Stimulated activated CD4-positive, alpha-beta T cell treated with anti-CD3 and anti-CD28 coated beads, Interleukin-4, amount 100 ng/mL, for 1 hour (primary cell): ENCODE data around the gene MAPT.
"Not testable (repeated sequence)": the region's sequence is repeated elsewhere in the genome, so short reads cannot be mapped to it uniquely, and the experiment has no call there.

Experiments used
- DNase-seq: peaks from one replicate; pipeline ENCODE4 v3.0.0-alpha.2; 2020

The MAPT gene

DNA sequence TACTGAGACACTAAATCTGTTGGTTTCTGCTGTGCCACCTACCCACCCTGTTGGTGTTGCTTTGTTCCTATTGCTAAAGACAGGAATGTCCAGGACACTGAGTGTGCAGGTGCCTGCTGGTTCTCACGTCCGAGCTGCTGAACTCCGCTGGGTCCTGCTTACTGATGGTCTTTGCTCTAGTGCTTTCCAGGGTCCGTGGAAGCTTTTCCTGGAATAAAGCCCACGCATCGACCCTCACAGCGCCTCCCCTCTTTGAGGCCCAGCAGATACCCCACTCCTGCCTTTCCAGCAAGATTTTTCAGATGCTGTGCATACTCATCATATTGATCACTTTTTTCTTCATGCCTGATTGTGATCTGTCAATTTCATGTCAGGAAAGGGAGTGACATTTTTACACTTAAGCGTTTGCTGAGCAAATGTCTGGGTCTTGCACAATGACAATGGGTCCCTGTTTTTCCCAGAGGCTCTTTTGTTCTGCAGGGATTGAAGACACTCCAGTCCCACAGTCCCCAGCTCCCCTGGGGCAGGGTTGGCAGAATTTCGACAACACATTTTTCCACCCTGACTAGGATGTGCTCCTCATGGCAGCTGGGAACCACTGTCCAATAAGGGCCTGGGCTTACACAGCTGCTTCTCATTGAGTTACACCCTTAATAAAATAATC lies 119.3 kb downstream of the MAPT start:
- no peak for DNase-seq

DNA sequence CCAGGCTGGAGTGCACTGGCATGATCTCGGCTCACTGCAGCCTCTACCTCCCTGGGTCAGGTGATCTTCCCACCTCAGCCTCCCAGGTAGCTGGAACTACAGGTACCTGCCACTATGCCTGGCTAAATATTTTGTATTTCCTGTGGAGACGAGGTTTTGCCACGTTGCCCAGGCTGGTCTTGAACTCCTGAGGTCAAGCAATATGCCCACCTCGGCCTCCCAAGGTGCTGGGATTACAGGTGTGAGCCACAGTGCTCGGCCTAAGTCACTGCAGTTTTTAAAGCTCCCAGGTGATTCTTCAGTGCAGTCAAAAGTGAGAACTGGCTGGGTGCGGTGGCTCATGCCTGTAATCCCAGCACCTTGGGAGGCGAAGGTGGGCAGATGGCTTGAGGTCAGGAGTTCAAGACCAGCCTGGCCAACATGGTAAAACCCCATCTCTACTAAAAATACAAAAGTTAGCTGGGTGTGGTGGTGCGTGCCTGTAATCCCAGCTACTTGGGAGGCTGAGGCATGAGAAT lies 125.1 kb downstream of the MAPT start:
- DNase-seq: not testable (repeated sequence)

DNA sequence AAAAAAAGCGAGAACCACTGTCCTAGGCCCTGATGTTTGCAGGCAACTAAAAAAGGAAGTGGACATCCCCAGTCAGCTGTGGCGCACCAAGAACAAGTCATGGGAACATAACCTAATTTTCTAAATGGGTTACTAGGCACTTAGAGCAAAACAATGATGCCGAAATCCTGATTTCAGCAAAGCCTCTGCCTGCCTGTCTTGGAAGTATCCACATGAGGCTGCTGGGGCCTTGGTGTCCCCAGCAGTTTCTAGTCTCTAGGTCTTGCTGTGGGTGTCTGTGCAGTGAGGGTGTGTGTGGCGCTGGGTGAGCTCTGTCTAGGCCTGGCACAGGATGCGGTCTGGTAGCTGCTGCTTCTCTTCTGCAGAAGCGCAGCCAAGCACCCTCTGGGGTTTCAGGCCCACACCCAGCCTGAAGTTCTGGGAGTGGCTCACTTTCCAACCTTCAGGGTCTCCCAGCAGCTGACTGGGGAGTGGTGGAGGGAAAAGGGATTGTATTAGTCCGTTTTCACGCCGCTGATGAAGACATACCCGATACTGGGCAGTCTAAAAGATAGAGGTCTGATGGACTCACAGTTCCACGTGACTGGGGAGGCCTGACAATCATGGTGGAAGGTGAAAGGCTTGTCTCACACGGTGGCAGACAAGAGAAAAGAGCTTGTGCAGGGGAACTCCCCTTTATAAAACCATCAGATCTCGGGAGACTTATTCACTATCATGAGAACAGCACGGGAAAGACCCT lies 125.8 kb downstream of the MAPT start:
- DNase-seq: peak; percentile 41

DNA sequence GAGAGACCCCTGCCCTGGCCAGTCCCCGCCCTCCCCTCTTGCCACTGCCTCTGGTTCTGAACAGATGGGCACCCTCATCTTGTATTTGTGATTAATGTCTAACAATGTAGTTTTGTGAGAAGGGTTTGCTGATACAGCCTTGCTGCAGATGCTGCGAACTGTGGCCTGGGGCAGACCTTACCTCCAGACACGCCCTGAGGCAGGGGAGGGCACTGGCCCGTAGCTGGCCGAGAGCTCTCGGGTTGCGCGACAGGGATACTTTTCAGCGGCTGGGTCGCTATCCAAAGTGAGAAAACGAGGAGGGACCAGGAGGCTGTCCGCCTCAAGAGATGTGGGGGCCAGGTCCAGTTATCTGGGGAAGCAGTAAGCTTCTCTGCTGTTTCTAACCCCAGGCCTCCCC lies 126.6 kb downstream of the MAPT start:
- no peak for DNase-seq

DNA sequence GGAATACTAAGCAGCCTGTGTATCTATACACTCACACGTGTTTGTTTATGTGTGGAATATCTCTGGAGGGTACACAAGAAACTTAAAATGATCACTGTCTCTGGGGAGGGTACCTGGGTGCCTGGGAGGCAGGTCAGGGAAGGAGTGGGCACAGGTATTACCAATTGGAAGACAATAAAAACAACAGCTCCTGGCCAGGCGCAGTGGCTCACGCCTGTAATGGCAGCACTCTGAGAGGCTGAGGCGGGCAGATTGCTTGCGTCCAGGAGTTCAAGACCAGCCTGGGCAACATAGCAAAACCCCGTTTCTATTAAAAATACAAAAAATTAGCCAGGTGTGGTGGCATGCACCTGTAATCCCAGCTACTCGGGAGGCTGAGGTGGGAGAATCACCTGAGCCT lies 129.0 kb downstream of the MAPT start:
- DNase-seq: not testable (repeated sequence)

DNA sequence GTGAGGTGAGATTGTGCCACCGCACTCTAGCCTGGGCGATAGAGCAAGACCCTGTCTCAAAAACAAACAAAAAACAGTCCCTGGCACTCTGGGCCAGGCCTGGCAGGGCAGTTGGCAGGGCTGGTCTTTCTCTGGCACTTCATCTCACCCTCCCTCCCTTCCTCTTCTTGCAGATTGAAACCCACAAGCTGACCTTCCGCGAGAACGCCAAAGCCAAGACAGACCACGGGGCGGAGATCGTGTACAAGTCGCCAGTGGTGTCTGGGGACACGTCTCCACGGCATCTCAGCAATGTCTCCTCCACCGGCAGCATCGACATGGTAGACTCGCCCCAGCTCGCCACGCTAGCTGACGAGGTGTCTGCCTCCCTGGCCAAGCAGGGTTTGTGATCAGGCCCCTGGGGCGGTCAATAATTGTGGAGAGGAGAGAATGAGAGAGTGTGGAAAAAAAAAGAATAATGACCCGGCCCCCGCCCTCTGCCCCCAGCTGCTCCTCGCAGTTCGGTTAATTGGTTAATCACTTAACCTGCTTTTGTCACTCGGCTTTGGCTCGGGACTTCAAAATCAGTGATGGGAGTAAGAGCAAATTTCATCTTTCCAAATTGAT lies 129.5 kb downstream of the MAPT start:
- DNase-seq: no peak

DNA sequence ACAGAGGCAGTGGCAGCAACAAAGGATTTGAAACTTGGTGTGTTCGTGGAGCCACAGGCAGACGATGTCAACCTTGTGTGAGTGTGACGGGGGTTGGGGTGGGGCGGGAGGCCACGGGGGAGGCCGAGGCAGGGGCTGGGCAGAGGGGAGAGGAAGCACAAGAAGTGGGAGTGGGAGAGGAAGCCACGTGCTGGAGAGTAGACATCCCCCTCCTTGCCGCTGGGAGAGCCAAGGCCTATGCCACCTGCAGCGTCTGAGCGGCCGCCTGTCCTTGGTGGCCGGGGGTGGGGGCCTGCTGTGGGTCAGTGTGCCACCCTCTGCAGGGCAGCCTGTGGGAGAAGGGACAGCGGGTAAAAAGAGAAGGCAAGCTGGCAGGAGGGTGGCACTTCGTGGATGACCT lies 130.2 kb downstream of the MAPT start:
- DNase-seq: no peak

DNA sequence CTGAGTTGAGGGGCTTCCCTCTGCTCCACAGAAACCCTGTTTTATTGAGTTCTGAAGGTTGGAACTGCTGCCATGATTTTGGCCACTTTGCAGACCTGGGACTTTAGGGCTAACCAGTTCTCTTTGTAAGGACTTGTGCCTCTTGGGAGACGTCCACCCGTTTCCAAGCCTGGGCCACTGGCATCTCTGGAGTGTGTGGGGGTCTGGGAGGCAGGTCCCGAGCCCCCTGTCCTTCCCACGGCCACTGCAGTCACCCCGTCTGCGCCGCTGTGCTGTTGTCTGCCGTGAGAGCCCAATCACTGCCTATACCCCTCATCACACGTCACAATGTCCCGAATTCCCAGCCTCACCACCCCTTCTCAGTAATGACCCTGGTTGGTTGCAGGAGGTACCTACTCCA lies 130.7 kb downstream of the MAPT start:
- no peak for DNase-seq

DNA sequence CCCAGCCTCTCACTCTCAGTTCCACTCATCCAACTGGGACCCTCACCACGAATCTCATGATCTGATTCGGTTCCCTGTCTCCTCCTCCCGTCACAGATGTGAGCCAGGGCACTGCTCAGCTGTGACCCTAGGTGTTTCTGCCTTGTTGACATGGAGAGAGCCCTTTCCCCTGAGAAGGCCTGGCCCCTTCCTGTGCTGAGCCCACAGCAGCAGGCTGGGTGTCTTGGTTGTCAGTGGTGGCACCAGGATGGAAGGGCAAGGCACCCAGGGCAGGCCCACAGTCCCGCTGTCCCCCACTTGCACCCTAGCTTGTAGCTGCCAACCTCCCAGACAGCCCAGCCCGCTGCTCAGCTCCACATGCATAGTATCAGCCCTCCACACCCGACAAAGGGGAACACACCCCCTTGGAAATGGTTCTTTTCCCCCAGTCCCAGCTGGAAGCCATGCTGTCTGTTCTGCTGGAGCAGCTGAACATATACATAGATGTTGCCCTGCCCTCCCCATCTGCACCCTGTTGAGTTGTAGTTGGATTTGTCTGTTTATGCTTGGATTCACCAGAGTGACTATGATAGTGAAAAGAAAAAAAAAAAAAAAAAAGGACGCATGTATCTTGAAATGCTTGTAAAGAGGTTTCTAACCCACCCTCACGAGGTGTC lies 131.3 kb downstream of the MAPT start:
- DNase-seq: no peak

DNA sequence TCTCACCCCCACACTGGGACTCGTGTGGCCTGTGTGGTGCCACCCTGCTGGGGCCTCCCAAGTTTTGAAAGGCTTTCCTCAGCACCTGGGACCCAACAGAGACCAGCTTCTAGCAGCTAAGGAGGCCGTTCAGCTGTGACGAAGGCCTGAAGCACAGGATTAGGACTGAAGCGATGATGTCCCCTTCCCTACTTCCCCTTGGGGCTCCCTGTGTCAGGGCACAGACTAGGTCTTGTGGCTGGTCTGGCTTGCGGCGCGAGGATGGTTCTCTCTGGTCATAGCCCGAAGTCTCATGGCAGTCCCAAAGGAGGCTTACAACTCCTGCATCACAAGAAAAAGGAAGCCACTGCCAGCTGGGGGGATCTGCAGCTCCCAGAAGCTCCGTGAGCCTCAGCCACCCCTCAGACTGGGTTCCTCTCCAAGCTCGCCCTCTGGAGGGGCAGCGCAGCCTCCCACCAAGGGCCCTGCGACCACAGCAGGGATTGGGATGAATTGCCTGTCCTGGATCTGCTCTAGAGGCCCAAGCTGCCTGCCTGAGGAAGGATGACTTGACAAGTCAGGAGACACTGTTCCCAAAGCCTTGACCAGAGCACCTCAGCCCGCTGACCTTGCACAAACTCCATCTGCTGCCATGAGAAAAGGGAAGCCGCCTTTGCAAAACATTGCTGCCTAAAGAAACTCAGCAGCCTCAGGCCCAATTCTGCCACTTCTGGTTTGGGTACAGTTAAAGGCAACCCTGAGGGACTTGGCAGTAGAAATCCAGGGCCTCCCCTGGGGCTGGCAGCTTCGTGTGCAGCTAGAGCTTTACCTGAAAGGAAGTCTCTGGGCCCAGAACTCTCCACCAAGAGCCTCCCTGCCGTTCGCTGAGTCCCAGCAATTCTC lies 132.1 kb downstream of the MAPT start:
- no peak for DNase-seq

DNA sequence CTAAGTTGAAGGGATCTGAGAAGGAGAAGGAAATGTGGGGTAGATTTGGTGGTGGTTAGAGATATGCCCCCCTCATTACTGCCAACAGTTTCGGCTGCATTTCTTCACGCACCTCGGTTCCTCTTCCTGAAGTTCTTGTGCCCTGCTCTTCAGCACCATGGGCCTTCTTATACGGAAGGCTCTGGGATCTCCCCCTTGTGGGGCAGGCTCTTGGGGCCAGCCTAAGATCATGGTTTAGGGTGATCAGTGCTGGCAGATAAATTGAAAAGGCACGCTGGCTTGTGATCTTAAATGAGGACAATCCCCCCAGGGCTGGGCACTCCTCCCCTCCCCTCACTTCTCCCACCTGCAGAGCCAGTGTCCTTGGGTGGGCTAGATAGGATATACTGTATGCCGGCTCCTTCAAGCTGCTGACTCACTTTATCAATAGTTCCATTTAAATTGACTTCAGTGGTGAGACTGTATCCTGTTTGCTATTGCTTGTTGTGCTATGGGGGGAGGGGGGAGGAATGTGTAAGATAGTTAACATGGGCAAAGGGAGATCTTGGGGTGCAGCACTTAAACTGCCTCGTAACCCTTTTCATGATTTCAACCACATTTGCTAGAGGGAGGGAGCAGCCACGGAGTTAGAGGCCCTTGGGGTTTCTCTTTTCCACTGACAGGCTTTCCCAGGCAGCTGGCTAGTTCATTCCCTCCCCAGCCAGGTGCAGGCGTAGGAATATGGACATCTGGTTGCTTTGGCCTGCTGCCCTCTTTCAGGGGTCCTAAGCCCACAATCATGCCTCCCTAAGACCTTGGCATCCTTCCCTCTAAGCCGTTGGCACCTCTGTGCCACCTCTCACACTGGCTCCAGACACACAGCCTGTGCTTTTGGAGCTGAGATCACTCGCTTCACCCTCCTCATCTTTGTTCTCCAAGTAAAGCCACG lies 133.0 kb downstream of the MAPT start:
- no peak for DNase-seq

DNA sequence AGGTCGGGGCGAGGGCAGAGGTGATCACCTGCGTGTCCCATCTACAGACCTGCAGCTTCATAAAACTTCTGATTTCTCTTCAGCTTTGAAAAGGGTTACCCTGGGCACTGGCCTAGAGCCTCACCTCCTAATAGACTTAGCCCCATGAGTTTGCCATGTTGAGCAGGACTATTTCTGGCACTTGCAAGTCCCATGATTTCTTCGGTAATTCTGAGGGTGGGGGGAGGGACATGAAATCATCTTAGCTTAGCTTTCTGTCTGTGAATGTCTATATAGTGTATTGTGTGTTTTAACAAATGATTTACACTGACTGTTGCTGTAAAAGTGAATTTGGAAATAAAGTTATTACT lies 133.6 kb downstream of the MAPT start:
- DNase-seq: no peak

DNA sequence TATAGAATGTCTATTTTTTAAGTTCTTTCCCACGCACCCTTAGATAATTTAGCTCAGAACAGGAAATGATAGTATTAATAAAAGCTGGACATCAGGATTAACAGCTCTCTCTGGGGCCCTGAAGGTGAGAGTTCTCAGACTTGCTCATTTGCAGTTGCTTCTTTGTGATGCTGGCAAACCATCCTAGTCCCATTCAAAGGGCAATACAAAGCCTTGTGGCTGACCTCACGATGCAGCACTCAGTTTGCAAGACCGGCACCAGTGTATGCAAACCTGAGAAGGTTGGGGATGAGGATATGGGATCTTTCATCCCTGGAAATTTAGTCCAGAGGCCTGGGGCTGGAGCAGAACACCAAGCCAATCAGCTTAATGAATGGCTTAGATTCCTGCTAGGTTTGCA lies 134.0 kb downstream of the MAPT start:
- DNase-seq: no peak

DNA sequence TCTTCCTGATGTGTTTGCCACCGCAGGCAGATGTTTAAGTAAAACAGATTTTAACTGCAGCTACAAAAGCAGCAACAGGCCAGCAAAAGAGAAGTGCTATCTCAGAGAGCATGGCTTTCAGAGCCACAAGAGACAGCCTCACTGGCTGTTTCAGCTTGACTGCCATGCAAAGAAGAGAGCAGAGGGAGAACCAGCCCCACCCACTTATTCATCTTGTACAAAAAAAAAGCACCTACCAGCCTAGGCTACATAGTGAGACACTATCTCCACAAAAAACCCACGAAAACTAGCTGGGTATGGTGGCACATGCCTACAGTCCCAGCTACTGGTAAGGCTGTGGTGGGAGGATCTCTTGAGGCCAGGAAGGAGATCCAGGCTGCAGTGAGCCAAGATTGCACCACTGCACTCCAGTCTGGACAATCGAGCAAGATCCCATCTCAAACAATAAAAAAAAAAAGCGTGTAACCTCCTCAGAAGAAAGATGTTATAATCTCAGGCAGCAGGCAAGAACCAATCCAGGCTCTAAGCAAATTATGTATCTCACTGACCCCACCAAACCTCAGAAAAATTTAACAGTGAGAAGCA lies 134.7 kb downstream of the MAPT start:
- no peak for DNase-seq

DNA sequence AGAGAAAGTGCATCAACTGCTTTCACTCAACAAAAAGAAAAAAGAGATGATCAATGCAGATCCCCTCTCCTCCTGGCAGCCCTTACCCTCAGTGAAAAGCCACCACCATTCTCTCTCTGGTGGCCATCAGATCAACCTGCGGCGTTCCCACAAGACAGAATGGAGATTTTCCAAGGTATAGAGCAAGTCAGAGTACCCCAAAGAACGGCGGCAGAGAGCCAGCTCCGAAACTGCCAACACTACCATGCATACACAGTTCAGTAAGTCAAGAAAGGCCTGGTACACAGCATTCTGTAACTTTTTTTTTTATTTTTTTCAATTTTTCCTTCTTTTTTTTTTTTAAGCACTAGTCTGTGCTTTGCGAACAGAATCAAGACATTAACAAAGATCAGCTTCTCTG lies 135.3 kb downstream of the MAPT start:
- DNase-seq: no peak

DNA sequence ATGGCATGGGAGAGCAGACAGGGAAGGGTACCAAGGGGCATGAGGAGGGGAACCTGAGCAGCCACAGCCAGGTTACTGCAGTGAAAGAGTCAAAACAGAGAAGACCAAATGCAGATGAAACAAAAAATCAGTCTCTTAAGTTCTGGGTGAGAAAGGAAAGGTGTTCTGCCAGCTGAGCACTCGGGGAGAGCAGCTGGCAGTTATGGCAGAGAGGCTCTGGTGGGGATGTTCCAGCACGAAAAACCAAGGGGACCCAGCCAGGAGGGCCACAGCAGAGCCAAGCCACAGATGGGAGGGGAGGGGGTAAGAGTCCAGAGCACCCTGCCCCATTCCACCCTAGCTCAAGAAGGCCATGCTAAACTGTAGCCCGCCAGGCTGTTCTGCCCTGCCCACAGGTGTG lies 136.4 kb downstream of the MAPT start:
- DNase-seq: no peak

DNA sequence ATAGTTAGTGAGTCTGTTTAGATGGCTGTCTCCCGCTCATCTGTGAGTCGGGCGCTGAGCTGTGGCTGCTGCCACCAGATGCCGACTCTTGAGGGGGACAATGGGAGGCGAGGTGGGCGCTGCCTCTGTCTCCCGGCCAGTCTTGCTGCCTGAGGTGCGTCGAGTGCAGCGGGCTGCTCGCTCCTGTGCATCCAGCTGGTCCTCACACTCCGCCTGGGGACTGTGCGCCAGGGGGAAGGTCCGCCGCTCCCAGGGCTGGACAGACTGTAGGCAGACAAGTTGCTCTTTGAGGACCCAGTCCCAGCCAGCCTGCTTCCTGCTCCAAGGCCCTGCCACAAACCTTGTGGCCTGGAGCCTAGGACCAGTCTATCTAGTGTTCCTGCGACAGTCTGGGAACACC lies 137.1 kb downstream of the MAPT start:
- DNase-seq: no peak

DNA sequence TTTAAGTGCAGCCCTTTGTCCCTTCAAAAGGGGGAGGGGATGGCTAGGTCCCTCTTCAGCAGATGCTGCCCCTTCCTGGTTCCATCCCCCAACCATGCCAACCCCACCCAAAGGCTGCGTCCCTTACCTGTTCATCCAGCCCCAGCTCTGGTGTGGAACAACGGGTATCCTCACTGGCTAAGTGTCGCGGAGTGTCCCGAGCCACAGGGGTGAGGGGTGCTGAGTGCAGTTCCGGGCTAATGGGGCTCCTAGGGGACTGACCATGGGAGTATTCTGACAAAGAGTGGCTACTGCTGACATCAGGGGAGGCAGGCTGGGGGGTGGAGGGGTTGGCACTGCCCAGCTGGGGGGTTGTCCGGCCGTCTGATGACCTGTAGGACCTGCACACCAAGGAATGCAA lies 137.6 kb downstream of the MAPT start:
- DNase-seq: no peak

DNA sequence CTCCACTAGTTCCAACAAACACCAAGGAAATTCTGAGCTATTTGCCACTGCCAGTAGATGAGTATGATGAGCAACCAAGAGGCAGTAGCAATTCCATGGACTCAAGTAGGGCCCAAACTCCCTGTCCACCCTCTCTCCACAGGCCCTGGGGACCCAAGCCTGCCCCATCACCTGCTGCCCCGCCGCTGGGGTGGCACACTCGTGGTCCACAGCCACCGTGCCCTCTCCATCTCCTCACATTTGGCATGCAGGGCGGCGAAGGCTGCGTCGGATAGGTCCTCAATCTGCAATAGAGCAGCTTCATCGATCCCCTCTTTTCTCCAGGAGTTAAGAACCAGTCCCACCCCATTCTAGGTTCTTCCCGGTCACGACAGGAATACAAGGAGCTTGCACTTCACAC lies 138.6 kb downstream of the MAPT start:
- DNase-seq: no peak

DNA sequence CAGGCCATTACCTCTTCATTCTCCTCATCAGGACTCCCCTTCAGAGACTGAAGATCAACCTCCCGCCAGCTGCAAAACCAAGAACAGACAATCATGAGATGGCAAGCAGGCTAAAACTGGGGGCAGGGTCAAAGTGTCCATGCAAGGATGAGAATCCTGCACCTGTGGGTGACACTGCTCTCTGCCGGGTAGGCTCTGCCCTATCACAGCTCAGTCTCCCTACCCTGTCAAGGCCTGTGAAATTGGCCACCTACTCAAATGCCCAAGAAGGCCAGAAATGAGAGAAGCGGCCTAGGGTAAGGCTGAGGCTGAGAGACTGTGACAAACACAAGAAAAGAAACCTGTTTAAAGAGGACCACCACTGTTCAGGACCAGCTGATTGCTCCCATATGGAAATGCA lies 139.0 kb downstream of the MAPT start:
- no peak for DNase-seq

DNA sequence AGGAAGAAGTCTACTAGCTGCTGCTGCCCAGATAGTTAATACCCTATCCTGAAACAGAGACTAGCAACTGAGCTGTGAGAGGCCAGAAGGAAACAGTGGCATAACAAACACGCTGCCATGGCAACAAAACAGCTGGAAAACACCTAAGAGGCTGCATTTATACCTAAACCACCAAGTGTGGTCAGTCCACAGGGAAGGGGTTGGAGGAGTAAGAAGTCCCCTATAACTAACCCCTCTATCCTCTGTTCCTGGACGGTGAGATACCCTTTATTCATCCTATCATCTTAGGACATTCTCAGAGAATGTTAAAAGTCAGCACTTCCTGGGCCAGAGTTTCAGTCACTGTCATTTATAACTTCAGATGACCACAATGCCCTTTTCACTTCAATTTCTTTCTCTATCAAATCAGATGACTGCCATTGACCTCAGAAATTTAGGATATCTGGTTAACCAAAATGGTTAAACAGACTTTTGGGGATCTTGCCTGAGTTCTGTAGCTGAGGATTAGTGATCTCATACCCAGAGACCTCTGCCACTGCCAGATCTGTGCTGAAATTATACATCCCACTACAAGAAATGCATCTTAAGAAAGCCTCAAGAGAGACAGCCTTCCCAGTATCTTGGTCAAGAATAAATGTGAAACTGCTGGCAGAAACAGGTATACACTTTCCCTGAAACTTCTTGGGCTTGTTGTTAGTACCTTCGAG lies 140.9 kb downstream of the MAPT start:
- no peak for DNase-seq
